GM13977 (cell line): ENCODE data around the gene RARB.

Experiments
- DNase-seq: peaks from one replicate; pipeline ENCODE4 v3.0.0; 2012; ENCODE audit warnings: low spot score
- in situ Hi-C: fragments of 300-500 bp; cut with MboI; formaldehyde crosslinking; loops from one replicate; pipeline ENCODE4 v1.12.0; 2022; ENCODE audit warnings: low sequenced_read_pairs, low pct_unique_long_range_greater_than_20kb, mixed read lengths, inconsistent platforms; ENCODE audit not compliant: unreplicated experiment
- TF ChIP-seq, protein P1 (sequence below): IDR thresholded peaks from 2 replicates; pipeline ENCODE4 v1.5.1; 2012; ENCODE audit warnings: mild to moderate bottlenecking, control low read depth; ENCODE audit not compliant: insufficient read depth; ENCODE audit errors: extremely low read depth, missing control alignments

Gene RARB

DNA sequence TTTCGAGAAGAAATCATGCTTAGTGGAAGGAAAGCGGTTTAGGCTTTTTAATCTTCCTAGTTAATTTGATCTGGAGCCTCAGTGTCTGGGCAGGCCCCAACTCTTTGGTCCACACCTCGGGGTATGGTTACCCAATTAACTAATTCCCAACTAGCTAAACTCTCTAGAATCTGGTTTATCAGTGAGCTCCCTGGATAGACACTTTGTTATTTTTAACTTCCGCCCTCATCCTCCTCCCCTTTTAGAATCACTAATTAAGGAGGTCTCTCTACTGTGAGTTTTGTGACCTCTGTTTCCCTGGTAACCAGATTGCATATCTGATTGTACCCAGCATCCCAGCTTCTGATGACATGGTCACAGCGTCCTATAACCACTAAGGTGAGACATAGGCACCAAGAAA, 112.2 kb downstream of the RARB start:
- DNase-seq, result no peak
- in situ Hi-C loops, result no loop called here
- TF ChIP-seq, protein P1, sequence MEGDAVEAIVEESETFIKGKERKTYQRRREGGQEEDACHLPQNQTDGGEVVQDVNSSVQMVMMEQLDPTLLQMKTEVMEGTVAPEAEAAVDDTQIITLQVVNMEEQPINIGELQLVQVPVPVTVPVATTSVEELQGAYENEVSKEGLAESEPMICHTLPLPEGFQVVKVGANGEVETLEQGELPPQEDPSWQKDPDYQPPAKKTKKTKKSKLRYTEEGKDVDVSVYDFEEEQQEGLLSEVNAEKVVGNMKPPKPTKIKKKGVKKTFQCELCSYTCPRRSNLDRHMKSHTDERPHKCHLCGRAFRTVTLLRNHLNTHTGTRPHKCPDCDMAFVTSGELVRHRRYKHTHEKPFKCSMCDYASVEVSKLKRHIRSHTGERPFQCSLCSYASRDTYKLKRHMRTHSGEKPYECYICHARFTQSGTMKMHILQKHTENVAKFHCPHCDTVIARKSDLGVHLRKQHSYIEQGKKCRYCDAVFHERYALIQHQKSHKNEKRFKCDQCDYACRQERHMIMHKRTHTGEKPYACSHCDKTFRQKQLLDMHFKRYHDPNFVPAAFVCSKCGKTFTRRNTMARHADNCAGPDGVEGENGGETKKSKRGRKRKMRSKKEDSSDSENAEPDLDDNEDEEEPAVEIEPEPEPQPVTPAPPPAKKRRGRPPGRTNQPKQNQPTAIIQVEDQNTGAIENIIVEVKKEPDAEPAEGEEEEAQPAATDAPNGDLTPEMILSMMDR, result no peak

DNA sequence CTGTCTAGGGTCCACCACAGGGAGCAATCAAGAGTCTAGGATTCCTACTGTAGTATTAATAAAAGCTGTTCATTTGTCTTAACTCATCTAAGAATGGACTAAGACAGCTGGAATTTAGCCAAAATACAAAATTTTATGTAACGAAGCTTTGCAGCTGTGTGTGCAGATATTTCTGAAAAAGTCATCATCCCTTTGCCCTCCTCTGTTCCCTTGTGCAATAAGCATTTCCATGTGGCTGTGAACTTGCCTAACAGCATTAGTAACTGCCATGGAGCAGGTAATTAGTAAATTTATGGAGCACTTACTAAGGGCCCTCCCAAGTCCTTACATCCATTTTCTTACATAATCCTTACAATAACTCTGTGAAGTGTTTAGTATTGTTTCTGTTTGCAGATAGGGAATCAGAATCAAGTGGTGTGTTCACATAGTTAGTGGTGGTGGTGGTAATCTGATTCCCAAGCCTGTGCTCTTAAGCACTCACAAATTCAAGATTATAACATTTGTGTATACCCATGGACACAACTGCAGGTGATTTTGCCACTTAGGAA, 114.5 kb downstream of the RARB start:
- DNase-seq, result no peak
- in situ Hi-C loops, result no loop called here
- TF ChIP-seq, protein P1, result no peak

DNA sequence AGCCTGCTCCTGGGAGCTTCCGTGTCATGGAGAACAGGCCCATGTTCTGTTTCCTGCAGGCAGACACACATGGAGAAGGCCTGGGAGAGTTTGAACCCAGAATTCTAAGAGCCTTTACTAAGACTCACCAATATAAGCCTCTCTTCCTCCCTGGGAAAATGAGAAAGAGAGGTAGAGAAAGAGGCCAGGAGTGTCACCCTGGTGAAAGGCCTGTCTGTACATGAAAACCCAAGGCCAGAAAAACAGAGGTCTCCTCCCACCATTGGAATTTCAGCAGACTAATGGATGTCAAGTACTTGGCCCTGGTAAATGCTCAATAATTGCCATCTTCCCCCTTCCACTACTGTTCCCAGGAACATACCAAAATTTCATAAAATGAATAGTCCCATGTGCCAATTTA, 119.0 kb downstream of the RARB start:
- no peak for DNase-seq
- TF ChIP-seq, protein P1, result no peak
- in situ Hi-C loops, result no loop called here

DNA sequence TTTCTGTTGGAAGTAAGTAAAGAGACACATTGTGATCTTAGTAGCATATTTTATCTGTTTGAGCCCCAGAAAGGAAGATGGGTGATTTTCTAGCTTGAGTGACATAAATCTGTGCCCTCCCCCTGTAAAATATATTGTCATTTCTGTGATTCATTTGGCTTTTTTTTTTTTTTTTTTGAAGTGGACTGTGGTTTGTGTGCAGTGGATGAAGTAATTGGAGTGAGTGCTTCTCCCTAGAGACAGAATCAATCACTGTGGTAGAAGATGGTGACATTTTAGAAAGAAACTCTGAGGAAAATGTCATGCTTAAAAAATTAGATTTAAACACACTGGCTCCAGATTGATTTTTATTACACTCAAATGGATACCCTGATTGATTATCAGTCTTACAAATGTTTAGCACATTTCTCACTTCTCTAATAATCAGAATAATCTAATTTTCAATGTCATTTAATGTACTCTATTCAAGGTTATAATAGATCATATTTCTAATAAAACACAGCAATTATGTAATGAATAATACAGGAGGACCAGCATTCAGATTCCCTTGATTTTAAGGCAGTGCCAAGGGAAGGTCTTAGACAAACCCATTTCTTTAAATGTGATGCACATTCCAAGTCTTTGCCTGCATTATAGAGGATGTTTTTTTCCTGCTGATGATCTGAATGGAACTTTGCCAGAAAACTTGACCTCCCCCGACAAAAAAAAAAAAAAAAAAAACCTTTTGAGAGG, 120.0 kb downstream of the RARB start:
- DNase-seq, result no peak
- in situ Hi-C loops, result no loop called here
- TF ChIP-seq, protein P1, result no peak

DNA sequence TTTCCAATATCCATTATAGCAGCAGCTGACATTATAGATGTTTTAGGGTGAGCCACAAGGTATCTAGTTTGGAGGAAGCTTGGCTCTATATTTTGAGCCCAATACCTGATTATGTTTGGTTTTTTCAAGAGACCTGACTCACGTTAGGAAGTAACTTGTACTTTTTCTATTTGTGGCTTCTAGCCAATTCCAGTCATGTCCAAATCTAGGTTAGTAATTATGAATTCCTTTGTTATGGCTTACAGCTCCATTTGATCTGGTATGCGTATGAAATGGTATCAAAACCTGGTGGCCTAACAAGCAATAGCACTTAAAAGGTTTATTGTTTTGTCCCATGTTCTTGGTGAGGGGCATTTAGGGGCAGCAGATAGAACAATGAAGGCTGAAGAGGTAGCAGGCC, 120.8 kb downstream of the RARB start:
- in situ Hi-C loops, result no loop called here
- DNase-seq, result no peak
- TF ChIP-seq, protein P1, result no peak

DNA sequence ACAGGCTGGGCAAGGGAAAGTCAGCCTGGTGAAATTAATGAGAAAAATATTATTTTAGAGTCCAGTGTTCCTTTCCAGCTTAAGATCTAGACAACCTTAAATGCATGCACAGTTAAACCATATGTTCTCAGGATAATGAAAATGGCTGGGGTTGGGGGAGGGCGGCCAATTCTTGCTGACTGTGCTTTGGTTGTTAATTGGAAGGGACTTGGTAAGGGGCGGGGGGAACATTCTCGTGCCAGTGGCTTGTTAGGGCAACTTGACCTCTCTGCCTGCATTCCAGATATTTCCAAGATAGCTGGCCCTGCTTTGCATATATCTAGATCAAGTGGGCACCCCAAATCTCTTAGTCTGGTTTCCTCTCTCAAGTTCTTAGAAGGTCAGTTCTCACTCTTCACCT, 124.2 kb downstream of the RARB start:
- TF ChIP-seq, protein P1, result no peak
- in situ Hi-C loops, result no loop called here
- DNase-seq, result no peak
